HepG2 (cell line): Measurements from ENCODE around the gene LRRC74B.

ENCODE experiments used
- CREB1 ChIP-seq, 2 experiments: fragments of 450-650 bp in 1 of 2; IDR thresholded peaks; 2 replicates each; pipeline ENCODE4 v1.6.1; 2016 to 2017; ENCODE audit warnings: control low read depth in 1 of 2, mild to moderate bottlenecking in 1 of 2, missing compliant biosample characterization in 1 of 2, missing genetic modification characterization in 1 of 2
- FOXJ3 ChIP-seq: sonication (generic); formaldehyde crosslinking; IDR thresholded peaks from 2 replicates; pipeline ENCODE4 v1.4.0; 2020; ENCODE audit warnings: missing genetic modification reagents, mild to moderate bottlenecking, borderline replicate concordance
- FOXM1 ChIP-seq: sonication (generic); formaldehyde crosslinking; IDR thresholded peaks from 2 replicates; pipeline ENCODE4 v1.5.0; 2020; ENCODE audit warnings: missing genetic modification reagents
- GABPA ChIP-seq, 2 experiments: IDR thresholded peaks; 2 replicates each; pipeline ENCODE4 v1.6.1; 2011 to 2016; ENCODE audit warnings: low read depth in 2 of 2, low read length in 1 of 2, missing biosample characterization in 1 of 2, missing genetic modification characterization in 1 of 2
- HMGXB4 ChIP-seq, 2 experiments: sonication (generic) in 1 of 2; formaldehyde crosslinking in 1 of 2; IDR thresholded peaks; 2 replicates each; pipeline versions ENCODE4 v1.4.0 to v1.6.1; 2018 to 2020; ENCODE audit warnings: missing genetic modification reagents in 2 of 2, borderline replicate concordance in 1 of 2, low read depth in 1 of 2, mild to moderate bottlenecking in 1 of 2, missing biosample characterization in 1 of 2
- IRF1 ChIP-seq: sonication (generic); formaldehyde crosslinking; IDR thresholded peaks from 2 replicates; pipeline ENCODE4 v1.4.0; 2020; ENCODE audit warnings: low read depth, mild to moderate bottlenecking, missing genetic modification reagents
- POLR2A ChIP-seq, 2 experiments: IDR thresholded peaks; 2 replicates each; pipeline ENCODE4 v1.6.1; 2011; ENCODE audit warnings: low read depth in 2 of 2, low read length in 2 of 2, mild to moderate bottlenecking in 1 of 2, moderate library complexity in 1 of 2; ENCODE audit not compliant: insufficient read depth in 1 of 2
- RERE ChIP-seq: IDR thresholded peaks from 2 replicates; pipeline ENCODE4 v1.6.1; 2016; ENCODE audit warnings: low read depth, missing genetic modification reagents, missing compliant biosample characterization
- RNF219 ChIP-seq: sonication (generic); formaldehyde crosslinking; IDR thresholded peaks from 2 replicates; pipeline ENCODE4 v1.5.0; 2020; ENCODE audit warnings: mild to moderate bottlenecking, missing genetic modification reagents
- SNRNP70 ChIP-seq: fragments of 200-400 bp; formaldehyde crosslinking; IDR thresholded peaks from 2 replicates; pipeline ENCODE4 v1.6.1; 2017; ENCODE audit warnings: mild to moderate bottlenecking, low read depth, low read length, moderate library complexity
- ZMYM2 ChIP-seq: sonication (generic); formaldehyde crosslinking; IDR thresholded peaks from 2 replicates; pipeline ENCODE4 v1.8.0; 2022; ENCODE audit warnings: mild to moderate bottlenecking, missing genetic modification reagents
- ZNF496 ChIP-seq: sonication (generic); formaldehyde crosslinking; IDR thresholded peaks from 2 replicates; pipeline ENCODE4 v1.8.1; 2023; ENCODE audit warnings: mild to moderate bottlenecking, moderate library complexity, missing genetic modification reagents; ENCODE audit not compliant: insufficient replicate concordance

- no peak for TF ChIP-seq RERE
- TF ChIP-seq CREB1 (IDR thresholded peaks at IDR 0.05) = no peak
- TF ChIP-seq CREB1 (CRISPR knock-in tag; IDR thresholded peaks at IDR 0.05) = no peak
- no peak for TF ChIP-seq RNF219 (CRISPR knock-in tag)
- no peak for TF ChIP-seq POLR2A (IDR thresholded peaks at IDR 0.05; ENCODE audit: insufficient read depth in 1 of 2, low read depth in 2 of 2, low read length in 2 of 2)
- no peak for TF ChIP-seq GABPA (IDR thresholded peaks at IDR 0.05; ENCODE audit: low read depth, low read length)
- no peak for TF ChIP-seq GABPA (CRISPR knock-in tag; IDR thresholded peaks at IDR 0.05; ENCODE audit: low read depth)
- TF ChIP-seq SNRNP70 = no peak
- no peak for TF ChIP-seq IRF1
- TF ChIP-seq HMGXB4 (CRISPR knock-in tag; IDR thresholded peaks at IDR 0.05; ENCODE audit: borderline replicate concordance in 1 of 2, low read depth in 1 of 2) = no peak
- no peak for TF ChIP-seq FOXJ3 (CRISPR knock-in tag)
- TF ChIP-seq ZMYM2 (CRISPR knock-in tag) = no peak
- no peak for TF ChIP-seq ZNF496 (CRISPR knock-in tag)
- TF ChIP-seq FOXM1 (CRISPR knock-in tag) = no peak
These were observed 32.0 kb upstream of the LRRC74B start for GRCh38 chr22:21013657-21014201.
